HG03175 (cell line): ENCODE results near the gene KRT84.

ENCODE experiments used
- ATAC-seq: cut with Tn5 transposase; IDR thresholded peaks from one replicate; pipeline ENCODE4 v1.9.1; 2021; ENCODE audit warnings: mild to moderate bottlenecking, moderate library complexity; ENCODE audit not compliant: unreplicated experiment

KRT84 gene

DNA sequence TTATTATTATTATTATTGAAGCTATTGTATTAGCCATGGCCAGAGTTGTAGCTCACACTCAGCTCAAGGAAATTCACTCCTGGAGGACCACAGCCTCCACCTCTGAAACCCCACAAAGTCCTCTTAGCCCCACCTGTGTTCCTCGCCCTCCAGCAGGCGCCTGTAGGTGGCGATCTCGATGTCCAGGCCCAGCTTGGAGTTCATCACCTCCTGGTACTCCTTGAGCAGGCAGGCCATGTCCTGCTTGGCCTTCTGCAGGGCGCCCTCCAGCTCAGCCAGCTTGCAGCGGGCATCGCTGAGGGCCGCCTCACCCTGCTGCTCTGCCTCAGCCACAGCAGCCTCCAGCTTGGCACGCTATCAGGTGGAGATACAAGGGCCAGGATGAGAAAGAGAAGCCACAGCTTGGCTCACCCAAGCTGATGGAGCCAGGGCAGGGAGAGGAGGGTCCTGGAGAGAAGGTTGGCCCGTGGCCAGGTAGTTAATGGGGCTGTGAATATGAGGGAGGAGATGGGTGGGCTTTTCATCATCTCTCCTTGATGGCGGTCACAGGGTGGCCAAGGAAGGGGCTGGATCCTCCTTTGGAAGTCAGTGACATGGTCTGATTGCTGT is 23.2 kb downstream of the KRT84 start:
- no peak for ATAC-seq

DNA sequence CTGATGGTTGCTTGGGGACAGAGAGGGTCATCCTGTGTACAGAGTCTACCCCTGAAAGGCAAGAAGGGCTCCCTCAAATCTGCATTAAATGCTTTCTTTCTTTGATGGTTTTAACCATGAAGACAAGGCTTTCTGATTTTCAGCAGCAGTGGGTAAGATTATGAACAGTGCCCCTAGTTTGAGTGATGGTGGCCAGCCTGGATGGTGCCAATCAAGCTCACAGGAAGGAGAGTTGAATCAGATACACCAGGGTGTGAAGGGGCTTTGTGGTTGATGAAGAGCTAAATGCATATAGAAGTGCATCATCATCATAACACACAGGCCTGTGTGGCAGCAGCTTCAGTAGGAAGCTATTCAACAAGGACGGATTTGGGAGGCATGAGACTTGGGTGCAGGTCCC is 23.9 kb downstream of the KRT84 start:
- ATAC-seq, result no peak

- no peak for ATAC-seq
Measured at GRCh38 chr12:52360663-52361271, 24.7 kb downstream of the KRT84 start.

GRCh38 chr12:52360106-52360662 is 25.3 kb downstream of the KRT84 start:
- ATAC-seq, result no peak

DNA sequence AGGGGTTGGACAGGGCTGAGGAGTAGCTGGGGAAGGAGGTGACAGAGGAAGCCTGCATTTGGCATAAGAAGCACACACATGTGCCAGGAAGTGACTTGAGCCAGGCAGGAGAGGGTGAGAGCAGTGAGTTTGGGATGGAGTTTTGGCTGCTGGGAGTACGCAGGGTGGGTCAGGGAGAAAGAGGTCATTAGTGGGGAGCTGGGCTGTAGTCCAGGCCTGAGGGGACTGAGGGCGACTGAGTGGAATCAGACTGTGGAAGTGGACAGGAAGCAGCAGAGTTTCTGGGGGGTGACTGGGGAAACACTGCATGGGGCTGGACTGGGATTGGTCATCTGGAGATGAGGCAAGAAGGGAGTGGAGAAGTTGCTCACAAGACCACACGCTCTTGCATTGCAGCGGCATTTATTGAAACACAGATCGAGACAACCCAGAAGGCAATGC is 25.8 kb downstream of the KRT84 start:
- ATAC-seq, result no peak

DNA sequence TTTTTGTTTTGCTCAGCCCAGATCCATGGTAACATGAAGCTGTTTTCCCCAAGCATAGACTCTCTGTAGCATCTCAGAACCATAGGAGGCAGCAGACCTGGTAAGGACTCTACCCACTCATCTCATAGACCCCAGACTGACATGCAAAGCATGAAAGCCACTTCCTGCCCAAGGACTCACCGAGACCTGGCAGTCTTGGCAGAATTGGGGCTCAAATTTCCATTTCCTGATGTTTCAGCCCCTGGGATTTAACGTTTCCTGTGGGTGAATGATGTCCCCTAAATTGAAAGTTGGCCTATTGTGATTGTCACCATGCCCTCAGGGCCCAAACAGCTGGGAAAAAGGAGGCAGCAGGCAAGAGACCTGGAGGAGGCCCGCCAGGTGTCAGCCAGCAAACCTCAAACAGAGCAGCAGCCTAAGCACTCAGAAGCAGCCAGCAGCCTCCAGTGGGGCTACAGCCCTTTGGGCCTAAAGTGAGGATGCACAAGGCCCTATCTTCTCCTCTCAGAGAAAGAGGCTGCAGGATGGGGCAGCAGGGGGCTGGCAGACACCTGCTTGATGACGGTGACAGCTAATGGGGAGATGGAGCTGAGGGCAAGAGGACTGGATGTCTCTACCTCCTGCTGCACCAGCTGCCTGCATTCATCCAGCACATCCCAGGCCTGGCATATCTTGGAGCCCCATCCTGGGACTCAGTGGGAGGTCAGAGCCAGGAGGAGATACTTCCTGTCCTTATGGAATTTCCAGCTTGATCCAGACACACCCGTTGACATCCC is 26.7 kb downstream of the KRT84 start:
- ATAC-seq, result peak; percentile 96

- no peak for ATAC-seq
Measured at GRCh38 chr12:52356762-52357580, 28.5 kb downstream of the KRT84 start.

DNA sequence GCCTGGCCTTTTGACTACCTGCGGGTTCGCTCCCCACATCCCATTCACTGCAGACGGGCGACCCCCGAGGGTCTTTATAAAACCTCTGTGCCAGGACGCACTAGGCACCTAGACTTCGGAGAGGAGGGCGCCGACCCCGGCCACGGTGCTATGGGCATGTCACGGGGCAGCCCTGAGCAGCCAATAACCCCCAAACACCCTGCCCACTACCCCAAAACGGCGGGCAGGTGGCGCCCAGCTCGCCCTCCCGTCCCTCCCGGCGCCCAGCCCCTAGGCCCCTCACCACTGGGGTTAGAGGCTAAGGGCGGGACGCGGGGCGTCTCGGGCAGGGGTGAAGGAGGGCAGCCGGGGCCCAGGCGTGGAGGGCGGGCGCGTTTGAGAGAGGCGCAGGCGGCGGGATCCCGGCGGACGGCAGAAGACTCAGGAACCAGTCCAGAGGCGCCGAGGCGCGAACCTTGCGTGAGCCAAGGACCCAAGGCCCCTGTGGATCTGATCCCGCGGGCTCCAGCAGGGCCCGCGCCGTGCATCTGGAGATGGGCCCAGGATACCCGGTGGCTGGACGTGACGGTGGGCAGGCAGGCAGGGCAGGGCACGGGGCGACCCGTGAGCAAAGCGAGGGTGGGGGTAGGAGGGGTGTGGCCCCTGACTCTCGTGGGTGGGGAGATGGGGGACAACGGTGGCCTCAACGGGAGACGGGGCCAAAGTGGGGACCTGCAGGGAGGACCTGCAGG is 29.3 kb downstream of the KRT84 start:
- no peak for ATAC-seq

DNA sequence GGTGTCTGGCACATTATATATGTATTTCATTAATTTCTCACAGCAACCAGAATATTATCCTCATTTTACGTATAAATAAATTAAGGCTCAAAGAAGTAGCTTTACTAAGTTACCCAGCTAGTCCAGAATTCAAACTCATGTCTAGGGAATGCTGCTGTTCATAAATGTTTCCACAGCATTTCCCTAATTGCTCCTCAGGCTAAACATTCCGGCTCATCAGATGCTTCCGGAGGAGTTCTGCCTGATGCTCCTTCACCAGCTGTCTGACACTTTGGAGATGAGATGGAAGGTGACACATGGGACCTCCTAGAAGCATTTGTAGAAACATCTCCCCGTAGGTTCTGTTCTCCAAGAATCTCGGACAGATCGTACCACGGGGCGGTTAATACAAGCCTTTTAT is 30.3 kb downstream of the KRT84 start:
- ATAC-seq, result no peak

- no peak for ATAC-seq
Measured at GRCh38 chr12:52354200-52354599, 31.3 kb downstream of the KRT84 start.

- ATAC-seq, result no peak
Measured at GRCh38 chr12:52353766-52354165, 31.7 kb downstream of the KRT84 start.

- ATAC-seq, result no peak
Measured at GRCh38 chr12:52352951-52353350, 32.5 kb downstream of the KRT84 start.

GRCh38 chr12:52351196-52352059 is 34.0 kb downstream of the KRT84 start:
- ATAC-seq, result no peak

GRCh38 chr12:52350786-52351185 is 34.7 kb downstream of the KRT84 start:
- ATAC-seq, result no peak

DNA sequence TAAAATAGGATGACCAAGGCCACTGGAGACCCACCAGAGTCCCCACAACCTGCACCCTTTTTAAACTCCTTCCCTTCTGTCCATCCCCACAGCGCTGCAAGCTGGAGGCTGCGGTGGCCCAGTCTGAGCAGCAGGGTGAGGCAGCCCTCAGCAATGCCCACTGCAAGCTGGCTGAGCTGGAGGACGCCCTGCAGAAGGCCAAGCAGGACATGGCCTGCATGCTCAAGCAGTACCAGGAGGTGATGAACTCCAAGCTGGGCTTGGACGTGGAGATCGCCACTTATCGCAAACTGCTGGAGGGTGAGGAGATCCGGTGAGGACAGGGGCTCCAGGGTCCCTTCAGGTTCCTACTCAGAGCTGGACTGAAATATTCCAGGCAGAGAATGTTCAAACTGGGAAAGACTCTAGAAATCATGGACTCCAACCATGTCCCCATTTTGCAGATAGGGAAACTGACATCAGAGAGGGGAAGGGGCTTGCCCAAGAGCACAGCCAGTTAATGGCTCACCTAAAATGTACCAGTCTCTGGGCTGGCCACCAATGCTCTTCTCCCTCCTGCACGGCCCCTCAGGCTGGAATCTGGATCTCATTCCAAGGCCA is 35.3 kb downstream of the KRT84 start:
- no peak for ATAC-seq

DNA sequence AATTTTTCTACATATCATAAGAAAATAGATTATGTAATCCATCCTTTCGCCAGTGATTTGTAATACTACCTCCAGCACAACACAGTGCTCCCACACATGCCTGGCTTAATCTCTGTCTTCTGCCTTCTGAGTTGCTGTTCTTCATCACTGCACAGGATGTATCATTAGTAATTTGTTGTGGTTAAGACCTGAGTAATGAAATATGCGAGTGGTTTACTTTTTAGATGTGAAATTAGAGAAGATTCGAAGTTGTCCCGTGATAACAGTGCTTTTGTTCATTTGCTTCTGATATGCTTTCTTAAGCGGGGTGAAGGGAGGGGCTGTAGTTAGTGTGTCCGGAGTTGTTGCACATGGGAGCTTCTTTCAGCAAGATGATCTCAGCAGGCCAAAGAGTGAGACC is 36.3 kb downstream of the KRT84 start:
- no peak for ATAC-seq

GRCh38 chr12:52347551-52348510 is 37.6 kb downstream of the KRT84 start:
- no peak for ATAC-seq

DNA sequence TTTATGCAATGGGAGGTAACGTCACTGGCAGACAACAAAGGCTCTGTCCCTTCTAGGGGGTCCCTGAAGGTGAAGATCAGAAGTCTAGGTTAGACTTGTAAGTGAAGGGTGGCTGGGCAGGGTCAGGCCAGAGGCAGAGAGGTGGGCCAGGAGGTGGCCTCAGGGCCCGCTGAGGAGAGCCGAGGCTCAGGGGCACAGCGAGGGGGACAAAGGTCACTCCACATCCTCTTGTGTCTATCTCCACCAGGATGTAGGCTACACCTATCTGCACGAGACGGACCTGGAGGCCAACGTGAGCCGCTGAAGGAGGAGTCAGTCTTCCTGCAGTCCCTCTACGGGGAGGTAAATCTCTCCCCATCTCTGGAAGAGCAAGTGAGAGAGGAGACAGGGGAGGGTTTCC is 38.4 kb downstream of the KRT84 start:
- no peak for ATAC-seq
